ENCODE data around the gene PIK3R5.
"Not testable (repeated sequence)": the region's sequence is repeated elsewhere in the genome, so short reads cannot be mapped to it uniquely, and the experiment has no call there.

PIK3R5 gene

DNA sequence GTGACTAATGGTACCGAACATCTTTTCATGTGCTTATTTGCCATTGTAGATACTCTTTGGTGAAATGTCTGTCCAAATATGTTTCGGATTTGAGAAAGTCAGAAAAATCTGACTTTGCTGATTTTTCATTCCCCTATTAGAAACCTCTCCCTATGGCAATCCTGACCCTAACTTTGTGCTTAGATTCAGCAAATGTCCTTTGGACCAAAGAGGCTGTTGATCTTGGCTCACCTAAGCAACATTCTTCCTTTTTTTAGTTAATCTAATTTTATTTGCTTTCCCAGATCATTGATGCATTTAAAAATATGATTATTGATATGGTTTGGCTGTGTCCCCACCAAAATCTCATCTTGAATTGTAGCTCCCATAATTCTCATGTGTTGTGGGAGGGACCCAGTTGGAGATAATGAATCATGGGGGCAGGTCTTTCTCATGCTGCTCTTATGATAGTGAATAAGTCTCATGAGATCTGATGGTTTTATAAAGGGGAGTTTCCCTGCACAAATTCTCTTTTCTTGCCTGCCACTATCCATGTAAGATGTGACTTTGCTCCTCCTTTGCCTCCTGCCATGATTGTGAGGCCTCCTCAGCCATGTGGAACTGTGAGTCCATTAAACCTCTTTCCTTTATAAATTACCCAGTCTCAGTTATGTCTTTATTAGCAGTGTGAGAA, 22.9 kb upstream of the PIK3R5 start:
- in situ Hi-C loops (cut with HindIII; ENCODE audit: low sequenced_read_pairs): not testable (repeated sequence)

DNA sequence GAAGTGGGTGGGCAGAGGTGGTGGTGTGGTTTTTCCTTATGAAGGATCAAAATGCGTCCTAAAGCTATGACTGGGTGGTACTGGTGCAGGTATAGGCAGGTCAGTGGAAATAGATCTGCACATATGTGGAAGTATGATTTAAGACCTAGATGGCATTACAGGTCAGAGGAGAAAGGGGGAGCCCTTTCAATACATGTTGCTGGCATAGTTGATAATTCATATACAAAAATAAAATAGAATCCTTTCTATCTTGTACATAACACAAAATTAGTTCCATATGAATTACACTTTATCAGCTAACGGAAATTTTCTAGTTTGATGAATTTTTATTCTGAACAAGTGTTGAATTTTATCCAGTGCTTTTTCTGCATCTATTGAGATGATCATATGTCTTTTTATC, 20.8 kb upstream of the PIK3R5 start:
- in situ Hi-C loops (cut with HindIII; ENCODE audit: low sequenced_read_pairs): no loop called here

DNA sequence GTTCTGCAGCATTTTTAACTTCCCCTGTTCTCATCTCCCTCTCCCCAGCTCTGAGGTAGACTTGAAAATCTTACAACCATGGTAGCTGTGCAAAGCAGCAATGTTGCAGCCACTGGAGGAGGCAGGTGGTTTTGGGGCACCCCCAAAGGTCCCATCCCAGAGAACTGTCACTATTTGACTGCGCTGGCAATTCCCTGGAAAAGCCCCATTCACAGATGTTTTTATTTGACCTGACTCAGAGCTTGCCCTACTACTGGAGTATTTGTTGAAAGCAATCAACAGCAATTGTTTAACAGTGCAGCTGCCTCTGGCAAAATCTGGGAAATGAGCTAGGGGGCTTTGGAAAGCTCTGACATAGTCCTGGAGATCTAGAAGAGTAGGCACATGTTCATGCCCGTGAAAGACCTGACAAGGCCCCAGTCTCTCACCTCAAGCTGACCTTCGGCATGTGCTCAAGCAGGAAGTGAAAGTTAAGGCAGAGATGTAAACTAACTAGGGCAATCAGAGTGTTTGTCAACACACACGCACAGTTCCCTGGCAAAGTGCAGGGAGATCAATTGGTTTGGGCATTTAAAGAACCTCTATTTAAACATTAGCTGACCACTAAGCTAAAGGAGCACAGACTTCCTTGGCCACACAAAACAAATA, 19.7 kb upstream of the PIK3R5 start:
- in situ Hi-C loops (cut with HindIII; ENCODE audit: low sequenced_read_pairs): no loop called here

DNA sequence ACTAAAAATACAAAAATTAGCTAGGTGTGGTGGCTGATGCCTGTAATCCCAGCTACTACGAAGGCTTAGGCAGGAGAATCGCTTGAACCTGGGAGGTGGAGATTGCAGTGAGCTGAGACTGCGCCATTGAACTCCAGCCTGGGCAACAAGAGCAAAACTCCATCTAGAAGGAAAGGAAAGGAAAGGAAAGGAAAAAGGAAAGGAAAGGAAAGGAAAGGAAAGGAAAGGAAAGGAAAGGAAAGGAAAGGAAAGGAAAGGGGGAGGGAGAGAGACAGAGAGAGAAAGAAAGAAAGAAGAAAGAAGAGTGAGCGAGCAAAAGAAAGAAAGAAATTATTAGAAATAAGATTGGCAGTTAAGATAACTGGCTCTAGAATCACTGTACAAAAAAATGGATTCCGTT, 18.7 kb upstream of the PIK3R5 start:
- in situ Hi-C loops (cut with HindIII; ENCODE audit: low sequenced_read_pairs): not testable (repeated sequence)

DNA sequence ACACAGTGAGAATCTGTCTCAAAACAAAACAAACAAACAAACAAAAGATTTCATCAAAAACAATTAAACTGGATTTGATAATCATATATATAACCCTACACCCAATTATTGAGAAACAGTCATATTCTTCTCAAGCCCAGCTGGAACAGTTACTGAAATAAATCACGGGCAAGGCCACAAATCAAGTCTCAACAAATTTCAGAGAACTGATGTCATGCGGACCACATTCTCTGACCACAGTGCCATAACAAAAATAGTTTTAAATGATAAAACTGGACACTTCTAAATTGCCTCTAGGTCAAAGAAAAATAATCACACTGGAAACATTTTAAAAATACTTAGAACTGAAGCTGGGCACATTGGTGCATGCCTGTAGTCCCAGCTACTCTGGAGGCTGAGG, 15.9 kb upstream of the PIK3R5 start:
- in situ Hi-C loops (cut with HindIII; ENCODE audit: low sequenced_read_pairs): no loop called here

DNA sequence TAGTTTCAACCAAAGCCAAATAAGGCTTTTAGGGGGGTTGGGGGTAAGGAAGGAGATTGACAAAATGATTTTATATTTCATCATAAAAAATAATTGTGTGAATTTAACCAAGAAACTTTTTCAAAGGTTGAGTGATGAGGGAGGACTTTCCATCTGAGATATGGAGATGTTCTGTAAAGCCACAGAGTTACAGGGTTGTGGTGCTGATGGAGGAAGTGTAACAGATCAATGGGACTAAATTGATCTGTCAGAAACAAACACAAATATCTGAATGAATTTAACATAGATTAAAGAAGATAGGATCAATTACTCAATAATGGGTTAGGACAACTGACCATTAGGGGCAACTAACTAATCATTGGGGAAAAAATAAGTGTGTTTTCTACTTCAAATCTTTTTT, 14.2 kb upstream of the PIK3R5 start:
- in situ Hi-C loops (cut with HindIII; ENCODE audit: low sequenced_read_pairs): no loop called here

DNA sequence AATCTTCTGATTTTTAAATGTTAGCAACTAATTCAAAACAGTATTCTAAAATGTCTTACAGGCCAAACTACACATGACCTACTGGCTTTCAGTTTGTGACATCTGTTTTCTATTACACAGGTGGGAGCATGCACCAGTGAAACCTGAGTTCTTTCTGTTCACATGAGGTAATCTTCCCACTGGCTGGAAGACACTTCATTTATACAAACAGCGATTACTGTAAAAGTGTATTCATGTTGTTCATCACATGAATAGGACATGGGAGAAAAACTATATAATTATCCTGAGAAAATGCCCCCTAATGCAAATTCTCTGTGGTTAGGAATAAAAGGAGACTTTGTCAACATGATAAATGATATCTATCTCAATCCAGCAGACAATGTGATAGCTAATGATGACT, 11.1 kb upstream of the PIK3R5 start:
- in situ Hi-C loops (cut with HindIII; ENCODE audit: low sequenced_read_pairs): no loop called here

DNA sequence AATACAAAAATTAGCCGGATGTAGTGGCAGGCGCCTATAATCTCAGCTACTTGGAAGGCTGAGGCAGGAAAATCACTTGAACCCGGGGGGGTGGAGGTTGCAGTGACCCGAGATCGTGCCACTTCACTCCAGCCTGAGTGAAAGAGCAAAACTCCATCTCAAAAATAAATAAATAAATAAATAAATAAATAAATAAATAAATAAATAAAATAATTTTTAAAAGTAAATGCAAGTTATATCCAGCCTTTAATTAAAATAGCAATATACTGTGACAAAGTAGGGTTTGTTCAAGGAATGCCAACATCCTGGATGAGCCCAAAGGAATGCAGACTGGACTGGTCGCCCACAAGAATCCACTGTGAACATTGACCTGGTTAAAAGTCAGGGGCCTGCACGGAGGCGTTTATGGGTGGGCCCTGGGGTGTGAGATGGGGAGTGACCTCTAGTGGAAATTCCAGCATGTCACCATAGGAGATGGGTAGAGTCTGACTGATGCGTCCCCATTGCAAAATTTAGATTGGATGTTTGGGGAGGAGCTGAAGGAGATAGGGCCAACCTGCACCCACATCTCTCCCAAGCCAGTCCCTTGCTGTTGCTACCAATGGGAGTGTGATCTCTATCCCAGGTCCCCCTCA, 9.7 kb upstream of the PIK3R5 start:
- in situ Hi-C loops (cut with HindIII; ENCODE audit: low sequenced_read_pairs): no loop called here

DNA sequence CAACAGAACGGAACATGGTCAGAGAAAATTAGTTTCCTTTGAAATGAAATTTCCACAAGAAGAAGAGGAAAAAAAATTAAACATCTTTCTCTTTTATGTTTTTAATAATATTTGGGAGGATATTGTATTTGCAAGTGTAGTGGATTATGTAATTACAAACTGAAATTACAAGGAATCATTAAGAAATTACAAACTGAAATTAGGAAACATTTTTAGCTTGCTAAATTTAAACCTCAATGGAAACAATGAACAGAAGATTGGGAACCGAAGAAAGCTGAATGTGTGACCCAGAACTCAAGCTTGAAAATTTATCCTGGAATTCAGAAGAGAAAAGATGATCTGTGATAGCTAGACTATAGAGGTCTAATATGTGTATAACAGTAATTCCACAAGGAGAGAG, 4.4 kb upstream of the PIK3R5 start:
- in situ Hi-C loops (cut with HindIII; ENCODE audit: low sequenced_read_pairs): no loop called here

DNA sequence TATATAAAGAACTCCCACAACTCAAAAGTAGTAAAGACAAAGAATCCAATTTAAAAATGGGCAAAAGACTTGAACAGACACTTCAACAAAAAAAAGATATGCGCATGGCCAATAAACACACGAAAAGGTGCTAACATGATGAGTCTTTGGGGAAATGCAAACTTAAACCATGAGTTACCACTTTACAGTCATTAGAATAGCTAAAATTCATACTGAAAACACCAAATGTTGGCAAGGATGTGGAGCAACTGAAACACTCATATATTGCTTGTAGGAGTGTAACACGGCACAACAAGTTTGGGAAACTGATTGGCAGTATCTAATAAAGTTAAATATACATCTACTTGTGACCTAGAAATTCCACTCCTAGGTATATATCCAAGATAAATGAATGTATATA, 3.0 kb upstream of the PIK3R5 start:
- in situ Hi-C loops (cut with HindIII; ENCODE audit: low sequenced_read_pairs): no loop called here

DNA sequence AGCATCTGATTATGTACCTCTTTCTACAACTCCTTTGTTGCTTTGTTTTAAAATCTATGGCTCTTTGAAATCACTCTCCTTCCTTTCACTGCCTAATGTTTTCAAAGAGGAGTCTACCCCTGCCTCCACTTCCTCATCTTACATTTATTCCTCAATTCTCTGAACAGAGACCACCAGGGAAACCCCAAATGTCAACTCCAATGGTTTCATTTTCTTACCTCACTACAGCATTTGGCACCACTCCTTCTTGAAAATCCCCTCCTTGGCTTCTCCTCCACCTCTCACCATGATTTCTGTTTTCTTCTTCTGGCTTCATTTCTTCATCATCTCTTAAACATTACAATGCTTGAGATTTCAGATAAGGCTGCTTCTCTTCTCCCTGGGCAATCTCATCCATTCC, 2.4 kb upstream of the PIK3R5 start:
- in situ Hi-C loops (cut with HindIII; ENCODE audit: low sequenced_read_pairs): no loop called here

DNA sequence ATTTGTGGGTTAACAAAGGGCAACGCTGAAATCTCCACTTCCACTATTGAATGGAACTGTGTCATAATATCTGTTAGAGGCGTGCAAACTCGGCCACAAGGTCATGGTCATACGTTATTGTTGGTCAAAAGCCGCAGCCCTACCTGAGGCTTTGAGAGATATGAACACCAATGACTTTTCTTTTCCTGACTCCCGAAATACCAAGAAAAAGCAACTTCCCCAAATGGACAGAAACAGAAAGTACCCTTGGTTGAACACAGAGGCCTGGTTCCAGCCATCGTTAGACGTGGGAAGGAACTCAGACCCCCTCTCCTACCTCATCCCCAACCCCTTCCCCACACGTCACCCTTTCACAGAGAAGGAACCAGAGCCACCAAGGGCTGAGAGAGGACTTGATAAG, 1.4 kb upstream of the PIK3R5 start:
- in situ Hi-C loops (cut with HindIII; ENCODE audit: low sequenced_read_pairs): no loop called here

DNA sequence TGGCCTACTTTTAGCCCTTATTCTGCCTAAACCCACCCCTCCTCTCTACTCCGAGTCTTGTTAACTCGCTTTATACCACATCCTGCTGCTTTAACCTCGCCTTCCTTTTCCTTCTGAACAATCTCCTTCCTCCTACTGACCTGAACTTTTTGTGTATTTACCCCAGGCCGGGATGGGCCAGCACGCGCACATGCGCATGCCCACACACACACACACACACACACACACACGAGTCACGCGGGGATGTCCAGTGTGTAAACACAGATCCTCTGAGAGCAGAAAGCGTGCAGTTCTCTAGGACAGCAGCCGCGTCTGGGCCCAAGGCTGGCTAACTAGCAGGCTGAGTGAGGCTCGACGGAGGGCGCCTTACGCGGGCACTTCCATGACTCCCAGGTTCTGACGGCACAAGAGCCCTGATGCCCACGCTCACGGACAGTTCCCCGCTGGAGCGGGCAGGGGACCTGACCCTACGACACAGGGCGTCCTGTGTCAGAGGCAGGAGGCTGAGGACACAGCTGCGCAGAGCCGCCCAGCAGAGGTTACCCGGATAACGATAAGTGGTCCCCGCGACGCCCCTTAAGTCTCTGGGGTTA, 610 bp downstream of the PIK3R5 start:
- in situ Hi-C loops (cut with HindIII; ENCODE audit: low sequenced_read_pairs): no loop called here

DNA sequence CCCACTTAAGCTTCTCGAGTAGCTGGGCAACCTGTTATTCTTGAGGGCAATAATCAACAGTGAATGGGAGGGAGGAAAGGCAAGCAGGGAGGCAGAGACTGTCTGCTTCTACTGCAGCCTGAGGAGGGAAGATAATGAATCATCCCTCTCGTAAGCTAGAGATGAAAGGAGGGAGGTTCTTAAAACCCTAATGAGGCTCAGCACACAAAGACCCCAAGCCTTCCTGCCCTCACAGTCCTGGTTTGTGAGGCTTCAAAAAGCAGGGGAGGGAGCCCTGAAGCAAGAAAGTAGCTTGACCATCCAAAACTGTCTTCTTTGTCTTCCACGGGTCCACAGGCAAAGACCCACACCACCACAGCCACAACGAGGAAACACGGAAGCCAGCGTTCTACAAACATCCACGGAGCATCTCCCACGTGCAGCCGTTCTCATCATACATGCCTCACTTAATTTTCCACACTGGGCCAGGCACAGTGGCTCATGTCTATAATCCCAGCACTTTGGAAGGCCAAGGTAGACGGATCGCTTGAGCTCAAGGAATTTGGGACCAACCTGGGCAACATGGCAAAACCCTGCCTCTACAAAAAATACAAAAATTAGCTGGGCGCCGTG, 1.8 kb downstream of the PIK3R5 start:
- in situ Hi-C loops (cut with HindIII; ENCODE audit: low sequenced_read_pairs): no loop called here

DNA sequence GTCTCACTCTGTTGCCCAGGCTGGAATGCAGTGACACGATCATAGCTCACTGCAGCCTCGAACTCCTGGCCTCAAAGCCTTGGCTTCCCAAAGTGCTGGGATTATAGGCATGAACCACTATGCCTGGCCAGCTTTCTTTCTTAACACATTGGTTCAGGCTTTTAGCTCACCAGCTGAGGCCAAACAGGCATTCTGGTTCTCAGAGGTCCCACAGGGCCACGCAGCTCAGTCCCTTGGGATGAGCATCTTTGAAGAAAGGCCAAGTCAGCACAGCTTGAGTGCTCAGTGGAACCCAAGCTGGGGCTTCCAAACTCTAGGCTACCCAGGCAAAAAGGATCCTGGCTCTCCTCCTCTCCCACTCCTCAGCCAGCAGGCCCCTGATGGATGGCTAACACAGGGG, 2.5 kb downstream of the PIK3R5 start:
- in situ Hi-C loops (cut with HindIII; ENCODE audit: low sequenced_read_pairs): no loop called here

DNA sequence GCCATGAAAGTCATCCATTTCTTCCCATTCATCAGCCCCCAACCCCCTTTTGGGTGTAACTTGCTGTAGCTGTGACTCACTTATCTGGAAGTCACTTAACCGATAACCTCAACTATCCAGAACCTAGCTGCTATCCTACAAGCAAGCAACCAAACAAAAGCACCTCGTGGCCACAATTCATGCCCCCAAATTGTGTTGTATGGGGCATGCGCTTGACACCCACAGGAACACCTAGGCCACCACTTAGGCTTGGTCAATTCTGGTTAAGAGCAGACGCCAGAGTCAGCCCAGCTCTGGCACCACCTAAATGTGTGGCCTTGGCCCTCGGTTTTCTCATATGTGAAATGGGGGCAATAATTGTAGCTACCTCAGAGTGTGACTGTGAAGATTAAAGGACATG, 3.7 kb downstream of the PIK3R5 start:
- in situ Hi-C loops (cut with HindIII; ENCODE audit: low sequenced_read_pairs): no loop called here

DNA sequence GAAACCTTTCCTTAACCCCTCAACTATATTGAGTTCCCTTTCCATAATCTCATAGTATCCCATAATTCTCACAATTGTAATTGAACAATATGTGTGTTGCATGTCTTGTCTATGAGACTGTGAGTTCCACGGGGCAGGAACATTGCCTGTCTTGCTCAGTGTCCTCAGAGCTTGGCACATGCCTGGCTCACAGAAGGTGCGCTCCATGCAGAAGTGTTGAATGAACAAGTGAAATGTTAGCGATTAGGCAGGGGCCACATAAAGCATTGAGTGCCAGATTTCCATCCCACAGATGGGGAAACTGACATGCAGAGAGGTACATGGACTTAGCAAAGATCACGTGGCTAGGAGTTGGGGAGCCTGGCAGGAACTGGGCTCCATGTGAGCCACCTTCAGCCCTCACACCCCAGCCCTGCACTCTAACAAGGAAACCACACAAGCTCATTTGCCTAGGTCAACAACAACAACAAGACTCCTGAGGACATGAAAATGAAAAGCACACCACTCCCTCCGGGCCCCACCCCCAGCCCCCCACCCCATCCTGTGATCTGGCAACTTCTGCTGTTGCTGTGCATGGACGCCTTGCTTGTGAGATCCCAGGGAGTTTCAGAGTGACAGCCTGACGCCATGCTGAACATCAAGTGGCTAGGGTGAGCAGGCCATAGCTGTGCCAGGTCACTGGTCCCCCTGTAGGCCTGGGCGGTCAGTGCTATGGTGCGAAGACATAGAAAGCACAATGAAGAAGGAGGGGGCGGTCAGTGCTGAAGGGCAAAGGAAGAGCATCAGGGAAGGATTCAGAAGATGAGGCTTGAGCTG, 5.0 kb downstream of the PIK3R5 start:
- in situ Hi-C loops (cut with HindIII; ENCODE audit: low sequenced_read_pairs): no loop called here

DNA sequence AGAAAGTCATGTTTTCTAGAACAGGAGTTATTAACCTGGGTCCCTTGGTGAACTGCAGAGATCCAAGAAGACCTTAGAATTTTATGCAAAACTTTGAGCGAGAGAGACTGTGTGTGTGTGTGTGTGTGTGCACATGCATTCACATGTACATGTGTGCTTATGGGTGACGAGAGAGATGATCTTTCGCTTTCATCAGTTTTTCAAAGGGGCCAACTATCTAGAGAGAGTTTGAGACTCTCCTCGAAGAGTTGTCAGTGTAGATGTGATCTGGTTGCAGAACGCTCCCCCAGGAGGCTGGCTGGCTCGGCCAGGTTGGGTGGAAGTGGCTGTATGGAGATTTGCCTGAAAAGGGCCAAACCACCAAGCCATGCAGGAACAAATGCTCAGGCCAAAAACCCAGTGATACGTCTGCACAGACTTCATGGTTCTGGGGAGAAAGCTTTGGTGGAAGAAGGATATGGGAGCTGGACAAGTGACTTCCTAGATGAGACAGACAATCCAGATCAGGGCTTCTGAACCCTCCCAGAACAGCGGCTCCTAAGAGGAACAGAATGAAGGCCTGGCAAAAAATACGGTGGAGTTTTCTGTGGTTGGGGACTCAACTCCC, 6.1 kb downstream of the PIK3R5 start:
- in situ Hi-C loops (cut with HindIII; ENCODE audit: low sequenced_read_pairs): loop anchor here (10.0 kb wide), 1 partner anchor 55 kb away; no protein-coding TSS in a partner anchor

DNA sequence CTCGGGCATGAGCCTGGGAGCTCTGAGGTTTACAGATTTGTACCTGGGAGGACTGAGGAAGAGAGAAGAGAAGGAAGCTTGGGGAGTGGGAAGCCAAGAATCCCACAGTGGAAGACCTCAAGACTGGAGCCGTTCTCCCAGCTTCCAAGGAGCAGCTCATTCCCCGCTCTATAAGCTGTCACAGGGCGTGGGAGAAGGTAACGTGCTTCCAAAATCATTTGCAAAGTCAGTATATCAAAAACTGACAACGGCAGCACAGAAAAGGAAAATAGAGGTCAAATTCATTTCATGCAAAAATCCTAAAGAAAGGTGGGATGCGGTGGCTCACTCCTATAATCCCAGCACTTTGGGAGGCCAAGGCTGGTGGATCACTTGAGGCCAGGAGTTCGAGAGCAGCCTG, 7.8 kb downstream of the PIK3R5 start:
- in situ Hi-C loops (cut with HindIII; ENCODE audit: low sequenced_read_pairs): loop anchor here (10.0 kb wide), 1 partner anchor 57 kb away; no protein-coding TSS in a partner anchor

DNA sequence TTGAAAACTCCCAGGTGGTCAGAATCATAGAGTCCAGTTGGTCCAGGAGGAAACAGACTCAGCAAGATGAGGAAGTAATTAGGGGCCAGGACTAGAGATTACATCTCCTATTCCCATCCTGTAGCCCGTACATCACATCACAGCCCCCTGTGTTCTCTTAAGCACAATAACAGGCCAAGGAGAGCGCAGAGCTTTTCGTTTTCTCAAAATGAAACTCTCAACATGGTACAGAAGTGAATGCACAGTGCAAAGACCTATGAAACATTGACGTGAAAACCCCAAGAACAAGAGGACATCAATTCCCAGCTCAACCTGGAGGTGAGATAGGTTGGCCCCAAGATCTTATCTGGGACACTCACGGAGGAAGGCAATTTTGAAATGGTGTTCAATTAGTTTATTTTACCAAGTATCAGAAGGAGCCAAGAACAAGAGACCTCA, 9.0 kb downstream of the PIK3R5 start:
- in situ Hi-C loops (cut with HindIII; ENCODE audit: low sequenced_read_pairs): loop anchor here (10.0 kb wide), 1 partner anchor 58 kb away; no protein-coding TSS in a partner anchor

Data from DLD1 (cell line).